SK-N-SH treated with all-trans-retinoic acid at 6 μM for 48 hours (cell line): ENCODE results near the gene MVB12A.

ENCODE experiments used
- CSDC2 ChIP-seq: fragments of 250-450 bp; sonication (Bioruptor Pico); IDR thresholded peaks from 2 replicates; pipeline ENCODE4 v1.5.0; 2020; ENCODE audit warnings: mild to moderate bottlenecking, moderate library complexity
- RARB ChIP-seq: fragments of 250-450 bp; sonication (Bioruptor Pico); IDR thresholded peaks from 2 replicates; pipeline ENCODE4 v1.8.0; 2021; ENCODE audit warnings: mild to moderate bottlenecking, moderate library complexity
- ZC3H10 ChIP-seq: fragments of 250-450 bp; sonication (Bioruptor Pico); IDR thresholded peaks from 2 replicates; pipeline ENCODE4 v1.5.1; 2021; ENCODE audit warnings: mild to moderate bottlenecking, moderate library complexity
- ZFP30 ChIP-seq: fragments of 450-650 bp; formaldehyde crosslinking; IDR thresholded peaks from 2 replicates; pipeline ENCODE4 v1.5.0; 2022; ENCODE audit warnings: mild to moderate bottlenecking, moderate library complexity
- TF ChIP-seq, protein P1 (sequence below): fragments of 250-450 bp; sonication (Bioruptor Pico); IDR thresholded peaks from 2 replicates; pipeline ENCODE4 v1.8.0; 2020; ENCODE audit warnings: mild to moderate bottlenecking, moderate library complexity, borderline replicate concordance

DNA sequence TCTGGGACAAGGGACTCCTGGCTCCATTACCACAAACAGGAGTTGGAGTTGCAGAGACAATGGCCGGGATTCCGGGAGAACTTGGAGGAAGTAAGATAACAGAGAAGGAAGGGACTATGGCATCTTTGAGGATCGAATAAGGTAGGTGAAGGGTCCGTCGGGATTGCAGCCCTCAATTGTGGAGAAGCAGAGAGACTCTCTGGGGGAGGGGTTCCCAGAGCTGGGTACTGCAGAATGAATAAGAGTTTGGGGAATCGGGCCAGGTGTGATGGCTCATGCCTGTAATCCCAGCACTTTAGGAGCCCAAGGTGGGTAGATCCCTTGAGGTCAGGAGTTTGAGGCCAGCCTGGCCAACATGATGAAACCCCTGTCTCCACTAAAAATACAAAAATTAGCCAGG lies 18.2 kb upstream of the MVB12A start:
- TF ChIP-seq ZC3H10 (CRISPR knock-in tag) (no peak), ZFP30 (no peak), RARB (CRISPR knock-in tag) (no peak), CSDC2 (CRISPR knock-in tag) (no peak)
- TF ChIP-seq, protein P1, sequence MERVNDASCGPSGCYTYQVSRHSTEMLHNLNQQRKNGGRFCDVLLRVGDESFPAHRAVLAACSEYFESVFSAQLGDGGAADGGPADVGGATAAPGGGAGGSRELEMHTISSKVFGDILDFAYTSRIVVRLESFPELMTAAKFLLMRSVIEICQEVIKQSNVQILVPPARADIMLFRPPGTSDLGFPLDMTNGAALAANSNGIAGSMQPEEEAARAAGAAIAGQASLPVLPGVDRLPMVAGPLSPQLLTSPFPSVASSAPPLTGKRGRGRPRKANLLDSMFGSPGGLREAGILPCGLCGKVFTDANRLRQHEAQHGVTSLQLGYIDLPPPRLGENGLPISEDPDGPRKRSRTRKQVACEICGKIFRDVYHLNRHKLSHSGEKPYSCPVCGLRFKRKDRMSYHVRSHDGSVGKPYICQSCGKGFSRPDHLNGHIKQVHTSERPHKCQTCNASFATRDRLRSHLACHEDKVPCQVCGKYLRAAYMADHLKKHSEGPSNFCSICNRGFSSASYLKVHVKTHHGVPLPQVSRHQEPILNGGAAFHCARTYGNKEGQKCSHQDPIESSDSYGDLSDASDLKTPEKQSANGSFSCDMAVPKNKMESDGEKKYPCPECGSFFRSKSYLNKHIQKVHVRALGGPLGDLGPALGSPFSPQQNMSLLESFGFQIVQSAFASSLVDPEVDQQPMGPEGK (CRISPR knock-in tag): no peak
